H9 (cell line): ENCODE results near the gene ABHD3. TPM values are rescaled to one million over a fixed set of nuclear protein-coding genes. Genes with fewer than 3 reads are reported as not detected.
"Not testable (repeated sequence)": the region's sequence is repeated elsewhere in the genome, so short reads cannot be mapped to it uniquely, and the experiment has no call there.

ENCODE experiments used
- DNase-seq: peaks from one replicate; pipeline ENCODE4 v3.0.0-alpha.2; 2017
- H2AFZ ChIP-seq: one replicate; pipeline ENCODE4 v1.6.1; 2013; ENCODE audit warnings: mild to moderate bottlenecking, low read length, control low read depth, moderate library complexity
- H2AK5ac ChIP-seq: 2 replicates; pipeline ENCODE4 v1.6.1; 2013; ENCODE audit warnings: low read length, control low read depth, mixed read lengths; ENCODE audit not compliant: insufficient read length
- H2BK120ac ChIP-seq: one replicate; pipeline ENCODE4 v1.6.1; 2013; ENCODE audit warnings: low read depth, mild to moderate bottlenecking, low read length, control low read depth, inconsistent platforms; ENCODE audit not compliant: poor library complexity, severe bottlenecking
- H2BK12ac ChIP-seq: 2 replicates; pipeline ENCODE4 v1.6.1; 2013; ENCODE audit warnings: low read length, control low read depth, mixed read lengths, low read depth; ENCODE audit not compliant: insufficient read length
- H2BK15ac ChIP-seq: 2 replicates; pipeline ENCODE4 v1.6.1; 2013; ENCODE audit warnings: low read depth, low read length, control low read depth
- H2BK20ac ChIP-seq: one replicate; pipeline ENCODE4 v1.6.1; 2013; ENCODE audit warnings: low read depth, mild to moderate bottlenecking, low read length, control low read depth, inconsistent platforms; ENCODE audit not compliant: poor library complexity, severe bottlenecking
- H2BK5ac ChIP-seq: 2 replicates; pipeline ENCODE4 v1.6.1; 2013; ENCODE audit warnings: low read length, control low read depth, mixed read lengths; ENCODE audit not compliant: insufficient read length
- H3K14ac ChIP-seq: 2 replicates; pipeline ENCODE4 v1.6.1; 2013; ENCODE audit warnings: low read length, control low read depth; ENCODE audit not compliant: insufficient read depth
- H3K18ac ChIP-seq: 2 replicates; pipeline ENCODE4 v1.6.1; 2013; ENCODE audit warnings: low read depth, mild to moderate bottlenecking, mixed read lengths, low read length, control low read depth; ENCODE audit not compliant: insufficient read length
- H3K23ac ChIP-seq: 2 replicates; pipeline ENCODE4 v1.6.1; 2013; ENCODE audit warnings: low read length, control low read depth, mixed read lengths, low read depth; ENCODE audit not compliant: insufficient read length
- H3K23me2 ChIP-seq: 2 replicates; pipeline ENCODE4 v1.6.1; 2013; ENCODE audit warnings: low read depth, mild to moderate bottlenecking, mixed read lengths, low read length, control low read depth; ENCODE audit not compliant: insufficient read length, poor library complexity, severe bottlenecking
- H3K27ac ChIP-seq: 2 replicates; pipeline ENCODE4 v1.5.1; 2013; ENCODE audit warnings: low read length, control low read depth, mixed read lengths, low read depth; ENCODE audit not compliant: insufficient read length
- H3K27me3 ChIP-seq: 2 replicates; pipeline ENCODE4 v1.6.1; 2013; ENCODE audit warnings: low read length, control low read depth, inconsistent platforms; ENCODE audit not compliant: insufficient read depth
- H3K4ac ChIP-seq: 2 replicates; pipeline ENCODE4 v1.6.1; 2013; ENCODE audit warnings: low read depth, mild to moderate bottlenecking, control low read depth, inconsistent platforms, low read length, moderate library complexity
- H3K4me1 ChIP-seq: 2 replicates; pipeline ENCODE4 v1.6.1; 2013; ENCODE audit warnings: low read length, control low read depth, inconsistent platforms; ENCODE audit not compliant: insufficient read depth
- H3K4me2 ChIP-seq: 2 replicates; pipeline ENCODE4 v1.6.1; 2013; ENCODE audit warnings: low read length, control low read depth, mixed read lengths; ENCODE audit not compliant: insufficient read length, insufficient read depth
- H3K56ac ChIP-seq: 2 replicates; pipeline ENCODE4 v1.6.1; 2013; ENCODE audit warnings: low read depth, mild to moderate bottlenecking, mixed read lengths, low read length, control low read depth; ENCODE audit not compliant: insufficient read length
- H3K79me1 ChIP-seq: 2 replicates; pipeline ENCODE4 v1.6.1; 2013; ENCODE audit warnings: low read depth, mild to moderate bottlenecking, moderate library complexity, low read length, control low read depth, inconsistent platforms; ENCODE audit not compliant: insufficient read depth, poor library complexity, severe bottlenecking
- H3K79me2 ChIP-seq: 2 replicates; pipeline ENCODE4 v1.6.1; 2013; ENCODE audit warnings: low read length, control low read depth, inconsistent platforms; ENCODE audit not compliant: insufficient read depth
- H3K9ac ChIP-seq: 2 replicates; pipeline ENCODE4 v1.6.1; 2013; ENCODE audit warnings: low read length, control low read depth, mixed read lengths; ENCODE audit not compliant: insufficient read length; ENCODE audit errors: extremely low read depth
- H3K9me3 ChIP-seq: one replicate; pipeline ENCODE4 v1.6.1; 2013; ENCODE audit warnings: low read depth, low read length, inconsistent platforms; ENCODE audit not compliant: control insufficient read depth
- H3T11ph ChIP-seq: one replicate; pipeline ENCODE4 v1.6.1; 2013; ENCODE audit warnings: mild to moderate bottlenecking, low read length, control low read depth, inconsistent platforms
- H4K20me1 ChIP-seq: one replicate; pipeline ENCODE4 v1.6.1; 2013; ENCODE audit not compliant: control insufficient read depth, insufficient read length, insufficient read depth
- H4K5ac ChIP-seq: 2 replicates; pipeline ENCODE4 v1.6.1; 2013; ENCODE audit warnings: low read depth, mild to moderate bottlenecking, mixed read lengths, low read length, control low read depth; ENCODE audit not compliant: insufficient read length
- H4K8ac ChIP-seq: replicated peaks from 2 replicates; pipeline ENCODE4 v1.6.1; 2013; ENCODE audit warnings: low read length, control low read depth, mixed read lengths, low read depth; ENCODE audit not compliant: insufficient read length
- H4K91ac ChIP-seq: 2 replicates; pipeline ENCODE4 v1.6.1; 2013; ENCODE audit warnings: low read depth, mild to moderate bottlenecking, moderate library complexity, mixed read lengths, low read length, control low read depth; ENCODE audit not compliant: insufficient read length
- H3K27ac Mint-ChIP-seq, 3 experiments: 2 replicates in 2 of 3; 3 replicates in 1 of 3; pipeline ENCODE4 v1.8.0; 2020 to 2021; ENCODE audit warnings: mixed read lengths in 3 of 3, mild to moderate bottlenecking in 1 of 3, moderate library complexity in 1 of 3
- H3K27me3 Mint-ChIP-seq: 2 replicates; pipeline ENCODE4 v1.8.0; 2021; ENCODE audit warnings: low read depth, mild to moderate bottlenecking, moderate library complexity, mixed read lengths
- H3K36me3 Mint-ChIP-seq, 3 experiments: 2 replicates in 2 of 3; 3 replicates in 1 of 3; pipeline ENCODE4 v1.8.0; 2020 to 2021; ENCODE audit warnings: low read depth in 3 of 3, mixed read lengths in 3 of 3; ENCODE audit not compliant: insufficient read depth in 1 of 3
- H3K4me1 Mint-ChIP-seq, 2 experiments: 2 replicates each; pipeline ENCODE4 v1.8.0; 2020; ENCODE audit warnings: mixed read lengths in 2 of 2
- H3K4me3 Mint-ChIP-seq, 2 experiments: 2 replicates in 1 of 2; 3 replicates in 1 of 2; pipeline ENCODE4 v1.8.0; 2020 to 2021; ENCODE audit warnings: mild to moderate bottlenecking in 2 of 2, mixed read lengths in 2 of 2, moderate library complexity in 1 of 2
- H3K9me3 Mint-ChIP-seq, 2 experiments: 2 replicates in 1 of 2; 3 replicates in 1 of 2; pipeline ENCODE4 v1.8.0; 2020; ENCODE audit warnings: mild to moderate bottlenecking in 2 of 2, mixed read lengths in 2 of 2, moderate library complexity in 1 of 2
- WGBS: extraction: QIAGEN DNeasy Blood & Tissue Kit; methylation state at CpG from one replicate; pipeline ENCODE4 v1.1.7; 2013; ENCODE audit warnings: missing lambda C conversion rate, low lambda C conversion rate, mixed read lengths; ENCODE audit not compliant: insufficient read length; ENCODE audit errors: extremely low coverage; 5-methylcytosine and 5-hydroxymethylcytosine counted together
- total RNA-seq: library from RNA; stranded (reverse); gene quantifications from 2 replicates; pipeline ENCODE4 v1.2.1, GENCODE V29; 2021
- TF ChIP-seq, protein P1 (sequence below): fragments of 200-600 bp; sonication (generic); conservative IDR thresholded peaks from 3 replicates; pipeline ENCODE4 v1.8.0; 2021; ENCODE audit warnings: antibody characterized with exemption, mild to moderate bottlenecking

The ABHD3 gene
- total RNA-seq, 1 experiment from 2014 or later = 12.0 TPM

DNA sequence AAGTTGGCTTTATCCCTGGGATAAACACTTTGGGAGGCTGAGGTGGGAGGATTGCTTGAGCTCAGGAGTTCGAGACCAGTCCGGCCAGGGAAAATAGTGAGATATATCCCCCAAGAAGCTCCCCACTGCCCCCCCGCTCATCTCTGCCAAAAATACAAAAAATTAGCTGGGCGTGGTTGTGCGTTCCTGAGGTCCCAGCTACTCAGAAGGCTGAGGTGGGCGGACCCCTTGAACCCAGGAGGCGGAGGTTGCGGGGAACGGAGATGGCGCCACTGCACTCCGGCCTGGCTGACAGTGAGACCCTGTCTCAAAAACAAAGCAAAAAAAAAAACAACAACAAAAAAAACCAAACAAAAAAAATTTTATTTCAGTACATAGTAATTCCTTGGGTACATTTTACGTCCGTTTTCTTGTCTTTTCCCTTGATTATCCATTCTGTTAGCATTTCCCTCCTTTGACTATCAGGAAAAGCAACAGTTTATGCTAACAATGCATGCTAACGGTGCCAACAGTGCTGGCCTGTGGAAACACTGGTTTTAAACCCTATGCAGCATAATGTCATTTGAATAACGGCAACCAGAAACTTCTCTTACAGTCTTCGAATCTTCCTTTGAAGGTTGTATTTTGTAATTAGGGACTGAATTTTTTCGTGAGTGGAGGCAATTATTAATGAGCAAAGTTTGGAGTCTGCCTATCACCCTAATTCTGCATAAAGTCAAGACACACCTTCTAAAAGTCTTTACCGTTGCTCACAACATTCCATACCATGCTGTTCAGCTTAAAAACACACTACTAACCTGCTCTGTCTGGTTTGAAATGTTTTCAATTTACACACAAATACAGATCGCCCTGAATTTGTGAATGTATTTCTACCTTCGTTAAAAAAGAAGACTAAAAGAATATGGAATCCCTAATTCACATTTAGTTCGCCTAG lies 35.3 kb upstream of the ABHD3 start:
- peaks cover 12% of the 10 kb centered on the region; the same call in 1 of the 2 replicates for H3K79me2 ChIP-seq
- no peaks in the 10 kb centered on the region for H4K20me1 ChIP-seq
- no peak overlapping the region for H3K14ac ChIP-seq
- H3K56ac ChIP-seq = no peak overlapping the region
- no peak overlapping the region for H2BK20ac ChIP-seq
- peak; percentile 52 for DNase-seq
- peak overlapping the region; percentile 75 for H3K27ac ChIP-seq
- no peaks in the 10 kb centered on the region for H3K79me1 ChIP-seq
- no peaks in the 10 kb centered on the region for H3K9me3 ChIP-seq
- peak overlapping the region; percentile 92 to 93 for H3K4me3 Mint-ChIP-seq
- no peak overlapping the region for H3K18ac ChIP-seq
- H3K23me2 ChIP-seq = peaks cover 3% of the 10 kb centered on the region
- H3K4me2 ChIP-seq = peak overlapping the region; percentile 22
- no peak overlapping the region for H4K5ac ChIP-seq
- no CpG with 5 or more reads among the region's 21 CpGs for WGBS
- H2AK5ac ChIP-seq = no peak overlapping the region
- H3K27me3 Mint-ChIP-seq = peaks cover 3% of the 10 kb centered on the region
- peaks cover 13% of the 10 kb centered on the region in 2 experiments; a peak in 4 of 5 replicates for H3K9me3 Mint-ChIP-seq
- H3K23ac ChIP-seq = no peak overlapping the region
- H2AFZ ChIP-seq = no peak overlapping the region
- H3K4me1 ChIP-seq = no peaks in the 10 kb centered on the region
- no peaks in the 10 kb centered on the region for H3K27me3 ChIP-seq
- H3K9ac ChIP-seq = no peak overlapping the region
- H3T11ph ChIP-seq = no peak overlapping the region
- peaks cover 4 to 23% (median 5%) of the 10 kb centered on the region in 3 experiments for H3K36me3 Mint-ChIP-seq
- H3K27ac Mint-ChIP-seq = peak overlapping the region; percentile 83 to 94 (median 90); a peak in 6 of 7 replicates
- no peak overlapping the region for H4K8ac ChIP-seq
- peaks cover 44 to 50% of the 10 kb centered on the region in 2 experiments for H3K4me1 Mint-ChIP-seq
- H4K91ac ChIP-seq = no peak overlapping the region
- H2BK12ac ChIP-seq = no peak overlapping the region
- H2BK15ac ChIP-seq = no peak overlapping the region
- H2BK120ac ChIP-seq = no peak overlapping the region
- H3K4ac ChIP-seq = no peak overlapping the region
- no peak overlapping the region for H2BK5ac ChIP-seq
- TF ChIP-seq, protein P1, sequence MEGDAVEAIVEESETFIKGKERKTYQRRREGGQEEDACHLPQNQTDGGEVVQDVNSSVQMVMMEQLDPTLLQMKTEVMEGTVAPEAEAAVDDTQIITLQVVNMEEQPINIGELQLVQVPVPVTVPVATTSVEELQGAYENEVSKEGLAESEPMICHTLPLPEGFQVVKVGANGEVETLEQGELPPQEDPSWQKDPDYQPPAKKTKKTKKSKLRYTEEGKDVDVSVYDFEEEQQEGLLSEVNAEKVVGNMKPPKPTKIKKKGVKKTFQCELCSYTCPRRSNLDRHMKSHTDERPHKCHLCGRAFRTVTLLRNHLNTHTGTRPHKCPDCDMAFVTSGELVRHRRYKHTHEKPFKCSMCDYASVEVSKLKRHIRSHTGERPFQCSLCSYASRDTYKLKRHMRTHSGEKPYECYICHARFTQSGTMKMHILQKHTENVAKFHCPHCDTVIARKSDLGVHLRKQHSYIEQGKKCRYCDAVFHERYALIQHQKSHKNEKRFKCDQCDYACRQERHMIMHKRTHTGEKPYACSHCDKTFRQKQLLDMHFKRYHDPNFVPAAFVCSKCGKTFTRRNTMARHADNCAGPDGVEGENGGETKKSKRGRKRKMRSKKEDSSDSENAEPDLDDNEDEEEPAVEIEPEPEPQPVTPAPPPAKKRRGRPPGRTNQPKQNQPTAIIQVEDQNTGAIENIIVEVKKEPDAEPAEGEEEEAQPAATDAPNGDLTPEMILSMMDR = no peak

DNA sequence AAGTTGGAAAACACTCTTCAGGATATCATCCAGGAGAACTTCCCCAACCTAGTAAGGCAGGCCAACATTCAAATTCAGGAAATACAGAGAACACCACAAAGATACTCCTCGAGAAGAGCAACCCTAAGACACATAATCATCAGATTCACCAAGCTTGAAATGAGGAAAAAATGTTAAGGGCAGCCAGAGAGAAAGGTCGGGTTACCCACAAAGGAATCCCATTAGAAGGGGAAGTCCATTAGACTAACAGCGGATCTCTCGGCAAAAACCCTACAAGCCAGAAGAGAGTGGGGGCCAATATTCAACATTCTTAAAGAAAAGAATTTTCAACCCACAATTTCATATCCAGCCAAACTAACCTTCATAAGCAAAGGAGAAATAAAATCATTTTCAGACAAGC lies 32.4 kb upstream of the ABHD3 start:
- H3K23me2 ChIP-seq, H2BK120ac ChIP-seq, H4K20me1 ChIP-seq, H2AK5ac ChIP-seq, H4K91ac ChIP-seq, H3K27ac Mint-ChIP-seq, H3T11ph ChIP-seq, H3K23ac ChIP-seq, H3K9ac ChIP-seq, H4K8ac ChIP-seq, H3K9me3 ChIP-seq, H3K27me3 Mint-ChIP-seq, H3K4ac ChIP-seq, H3K27ac ChIP-seq, H3K4me2 ChIP-seq, H3K79me1 ChIP-seq, H3K18ac ChIP-seq, H4K5ac ChIP-seq, H3K27me3 ChIP-seq, H2BK5ac ChIP-seq, DNase-seq, H3K4me1 ChIP-seq, H3K79me2 ChIP-seq, H2BK12ac ChIP-seq, H3K4me3 Mint-ChIP-seq, H3K56ac ChIP-seq, H3K14ac ChIP-seq, H2AFZ ChIP-seq, H2BK20ac ChIP-seq, H2BK15ac ChIP-seq: not testable (repeated sequence)
- peaks cover 26 to 29% of the 10 kb centered on the region in 2 experiments for H3K4me1 Mint-ChIP-seq
- no CpG with 5 or more reads among the region's 4 CpGs for WGBS
- H3K9me3 Mint-ChIP-seq = peaks cover 13 to 16% of the 10 kb centered on the region in 2 experiments; a peak in 4 of 5 replicates
- H3K36me3 Mint-ChIP-seq = peaks cover 5 to 23% (median 8%) of the 10 kb centered on the region in 3 experiments
